Large intestine (tissue), 3 donors: Measurements from ENCODE around the gene CDC42EP5. TPM values are rescaled to one million over a fixed set of nuclear protein-coding genes. Genes with fewer than 3 reads are reported as not detected.
"Not testable (repeated sequence)": the region's sequence is repeated elsewhere in the genome, so short reads cannot be mapped to it uniquely, and the experiment has no call there.

Experiments used
- DNase-seq, 2 donors: peaks; one replicate each; pipeline versions ENCODE4 v3.0.0 to v3.0.0-alpha.2; 2013
- H3K27ac ChIP-seq: one replicate; pipeline ENCODE4 v1.5.1; 2013; ENCODE audit warnings: low read length
- H3K27me3 ChIP-seq: 2 replicates; pipeline ENCODE4 v1.6.1; 2013; ENCODE audit warnings: low read length; ENCODE audit not compliant: control insufficient read depth, insufficient read depth
- H3K36me3 ChIP-seq: 2 replicates; pipeline ENCODE4 v1.6.1; 2013; ENCODE audit warnings: low read length; ENCODE audit not compliant: control insufficient read depth, insufficient read depth
- H3K4me1 ChIP-seq: one replicate; pipeline ENCODE4 v1.6.1; 2013; ENCODE audit warnings: low read length; ENCODE audit not compliant: control insufficient read depth, insufficient read depth
- H3K4me3 ChIP-seq: one replicate; pipeline ENCODE4 v1.5.1; 2013; ENCODE audit warnings: low read length
- H3K9me3 ChIP-seq: one replicate; pipeline ENCODE4 v1.6.1; 2013; ENCODE audit warnings: mild to moderate bottlenecking, low read depth, low read length, moderate library complexity; ENCODE audit not compliant: control insufficient read depth
- WGBS: methylation state at CpG from one replicate; pipeline ENCODE4 v1.1.5; 2013; ENCODE audit warnings: low lambda C conversion rate; ENCODE audit not compliant: insufficient coverage; 5-methylcytosine and 5-hydroxymethylcytosine counted together
- polyA plus RNA-seq: library from polyadenylated mRNA; unstranded; fragments of 120-200 nt; gene quantifications from one replicate; pipeline ENCODE4 v1.2.1, GENCODE V29; 2013

The CDC42EP5 gene
- polyA plus RNA-seq, 1 donor = 161 TPM

- not testable (repeated sequence) for H3K27me3 ChIP-seq, H3K4me1 ChIP-seq, H3K9me3 ChIP-seq, H3K36me3 ChIP-seq, DNase-seq, H3K4me3 ChIP-seq, H3K27ac ChIP-seq
- no CpG with 5 or more reads among the region's 3 CpGs for WGBS
Measured at GRCh38 chr19:54508487-54508886, 35.4 kb upstream of the CDC42EP5 start.

- Histone ChIP-seq H3K27me3 (no peaks in the 10 kb centered on the region), H3K36me3 (no peaks in the 10 kb centered on the region)
Measured at GRCh38 chr19:54507824-54508223, 34.7 kb upstream of the CDC42EP5 start.

DNA sequence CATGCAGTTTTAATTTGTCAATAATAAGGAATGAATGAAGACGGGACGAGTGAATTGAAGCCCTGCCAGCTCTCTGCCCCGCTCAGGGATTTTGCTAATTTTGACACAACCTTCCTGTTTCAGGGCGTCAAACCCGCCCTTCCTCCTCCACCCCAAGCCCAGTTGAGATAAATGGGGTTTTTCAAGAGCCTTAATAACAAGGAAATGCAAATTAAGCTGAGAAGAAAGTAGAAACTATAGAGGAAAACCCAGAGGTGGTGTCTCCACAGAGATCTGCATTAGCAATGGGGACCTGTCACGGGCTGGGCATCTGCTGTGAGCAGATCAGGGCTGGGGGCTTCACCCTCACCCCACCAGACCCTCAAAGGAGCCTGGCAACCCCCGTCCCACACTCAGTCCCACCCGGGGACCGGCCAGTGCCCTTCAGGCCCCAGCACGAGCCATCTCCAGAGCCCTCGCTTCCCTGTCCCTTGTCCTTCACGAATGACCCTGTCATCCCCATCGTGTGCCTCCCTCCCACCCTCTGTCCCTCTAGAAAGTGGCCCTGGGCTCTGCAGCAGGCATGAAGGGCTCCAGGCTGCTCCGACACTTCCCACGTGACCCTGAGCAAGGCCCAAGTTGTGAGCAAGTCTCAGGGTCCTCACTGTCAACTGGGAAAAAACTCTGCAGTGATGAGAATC is 34.1 kb upstream of the CDC42EP5 start:
- H3K27ac ChIP-seq, H3K4me3 ChIP-seq, H3K36me3 ChIP-seq, H3K9me3 ChIP-seq, H3K4me1 ChIP-seq, DNase-seq, H3K27me3 ChIP-seq: not testable (repeated sequence)
- whole genome bisulfite sequencing = no CpG with 5 or more reads among the region's 15 CpGs

More at GRCh38 chr19:54507824-54508223, 34.7 kb upstream of the CDC42EP5 start:
- no CpG with 5 or more reads among the region's 12 CpGs for WGBS
- peak in 1 of 2 donors; percentile 20 for DNase-seq
- Histone ChIP-seq H3K27ac (no peak overlapping the region), H3K9me3 (no peaks in the 10 kb centered on the region), H3K4me1 (no peaks in the 10 kb centered on the region), H3K4me3 (no peak overlapping the region)

DNA sequence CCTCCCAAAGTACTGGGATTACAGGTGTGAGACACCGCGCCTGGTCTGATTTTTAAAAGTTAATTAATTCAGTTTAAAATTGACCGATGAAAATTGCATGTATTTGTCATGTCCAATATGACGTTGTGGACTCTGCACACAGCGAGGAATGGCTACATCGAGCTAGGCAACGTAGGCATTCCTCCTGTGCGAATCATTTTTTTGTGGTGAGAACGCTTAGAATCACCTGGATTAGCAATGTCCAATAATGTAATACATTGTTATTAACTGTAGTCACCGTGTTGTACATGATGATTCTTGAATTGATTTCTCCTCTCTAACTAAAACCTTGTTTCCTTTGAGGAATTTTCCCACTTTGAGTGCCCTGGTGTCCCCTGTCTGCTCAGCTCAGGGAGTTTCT is 33.0 kb upstream of the CDC42EP5 start:
- DNase-seq = no peak
- WGBS = 100% methylated on average over 1 of the region's 10 CpGs
- Histone ChIP-seq H3K27me3 (no peaks in the 10 kb centered on the region), H3K27ac (no peak overlapping the region), H3K4me1 (no peaks in the 10 kb centered on the region), H3K4me3 (no peak overlapping the region), H3K36me3 (no peaks in the 10 kb centered on the region), H3K9me3 (no peaks in the 10 kb centered on the region)

GRCh38 chr19:54505542-54505941 is 32.4 kb upstream of the CDC42EP5 start:
- 60% methylated on average over 1 of the region's 4 CpGs for WGBS
- H3K27me3 ChIP-seq, DNase-seq, H3K27ac ChIP-seq, H3K9me3 ChIP-seq, H3K4me1 ChIP-seq, H3K4me3 ChIP-seq, H3K36me3 ChIP-seq: not testable (repeated sequence)

DNA sequence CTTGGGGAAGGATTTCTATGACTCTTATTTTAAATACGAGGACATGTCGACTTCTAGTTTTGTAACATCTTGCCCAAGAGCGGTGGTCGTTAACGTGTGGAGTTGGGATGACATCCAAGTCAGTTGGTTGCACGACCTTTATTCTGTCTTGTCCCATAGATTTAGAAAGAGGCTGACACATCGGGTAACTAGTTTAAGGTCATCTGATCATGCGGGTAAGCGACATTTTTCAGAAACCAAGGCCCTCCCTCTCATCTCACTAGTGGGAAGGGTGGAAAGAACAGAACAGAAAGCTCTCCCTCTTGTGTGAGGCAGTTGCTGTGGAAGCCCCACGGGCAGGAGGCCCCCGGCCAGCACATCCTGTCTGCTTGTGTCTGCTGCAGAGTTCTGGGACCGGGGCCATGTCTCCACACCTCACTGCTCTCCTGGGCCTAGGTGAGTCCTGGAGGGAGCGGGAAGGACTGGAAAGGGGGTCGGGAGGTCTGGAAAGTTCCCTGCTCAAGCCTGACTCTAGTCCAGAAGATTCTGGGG is 29.5 kb upstream of the CDC42EP5 start, which contains the start of gene LAIR2:
Gene LAIR2 (plus strand): TSS at position 314 of the 531 bp plus-strand sequence. CDS start 88 bp downstream, at position 402.
- Histone ChIP-seq H3K27me3 (no peaks in the 10 kb centered on the region), H3K4me3 (no peak within 1 kb of the TSS)
- WGBS = no CpG with 5 or more reads among the region's 14 CpGs

DNA sequence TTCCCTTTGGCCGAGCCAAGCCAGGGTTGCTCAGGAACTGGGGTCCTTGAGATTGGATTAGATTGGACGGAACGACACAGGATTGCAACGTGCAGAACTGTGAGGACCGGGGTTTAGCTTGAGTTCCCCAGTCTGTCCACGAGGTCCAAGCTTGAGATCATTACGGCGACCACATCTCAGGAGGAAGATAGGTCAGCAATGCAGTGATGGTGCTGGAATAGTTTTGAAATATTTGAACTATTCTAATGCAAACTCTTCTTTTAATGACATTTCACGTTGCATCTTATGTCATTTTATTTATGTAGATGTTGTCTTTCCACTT is 25.3 kb upstream of the CDC42EP5 start:
- not testable (repeated sequence) for DNase-seq, H3K27me3 ChIP-seq, H3K27ac ChIP-seq, H3K9me3 ChIP-seq, H3K36me3 ChIP-seq, H3K4me3 ChIP-seq, H3K4me1 ChIP-seq
- WGBS = no CpG with 5 or more reads among the region's 9 CpGs

More for the DNA sequence above, 29.5 kb upstream of the CDC42EP5 start, which contains the start of gene LAIR2:
- Histone ChIP-seq H3K9me3 (no peaks in the 10 kb centered on the region), H3K36me3 (no peaks in the 10 kb centered on the region), H3K4me1 (no peaks in the 10 kb centered on the region), H3K27ac (no peak within 1 kb of the TSS)
- DNase-seq = no peak

DNA sequence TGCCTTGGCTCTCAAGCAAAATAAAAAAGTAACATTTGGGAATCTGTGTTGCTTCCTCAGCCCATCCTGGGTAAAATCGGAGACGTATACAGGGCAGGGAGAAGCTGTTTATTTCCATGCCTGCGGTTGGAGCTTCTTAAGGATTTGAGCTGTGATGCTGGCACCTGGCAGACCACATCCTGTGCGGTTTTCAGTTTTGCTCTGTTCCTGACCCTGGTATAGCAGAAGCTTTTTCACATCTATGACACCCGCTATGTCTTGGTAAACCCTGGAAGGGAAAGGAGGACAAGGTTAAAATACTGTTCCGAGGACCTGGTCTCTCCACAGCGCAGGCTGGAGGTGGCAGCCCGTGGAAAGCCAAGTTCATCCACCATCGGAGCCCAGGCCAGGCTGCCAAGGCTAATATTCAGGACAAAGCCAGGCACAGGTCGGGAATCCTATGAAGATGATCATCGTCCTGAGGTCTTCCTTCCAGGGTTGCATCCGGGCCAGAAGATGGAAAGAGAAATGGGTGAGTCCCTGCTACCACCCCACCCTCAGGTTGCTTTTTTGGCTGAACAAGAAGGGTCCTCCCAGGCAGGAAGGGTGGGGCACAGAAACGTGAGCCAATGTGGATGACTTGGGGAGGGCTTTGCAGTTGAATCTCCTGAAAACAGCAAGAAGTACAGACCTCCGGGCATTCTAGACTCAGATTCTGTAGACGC is 24.8 kb upstream of the CDC42EP5 start:
- not testable (repeated sequence) for H3K27me3 ChIP-seq, H3K27ac ChIP-seq
- no CpG with 5 or more reads among the region's 15 CpGs for WGBS

GRCh38 chr19:54495284-54495683 is 22.2 kb upstream of the CDC42EP5 start:
- H3K4me3 ChIP-seq, H3K27me3 ChIP-seq, H3K4me1 ChIP-seq, H3K36me3 ChIP-seq, H3K27ac ChIP-seq, H3K9me3 ChIP-seq, DNase-seq: not testable (repeated sequence)
- 80% methylated on average over 1 of the region's 5 CpGs for WGBS

More for the DNA sequence above, 24.8 kb upstream of the CDC42EP5 start:
- H3K9me3 ChIP-seq, H3K4me3 ChIP-seq, H3K4me1 ChIP-seq, H3K36me3 ChIP-seq, DNase-seq: not testable (repeated sequence)

DNA sequence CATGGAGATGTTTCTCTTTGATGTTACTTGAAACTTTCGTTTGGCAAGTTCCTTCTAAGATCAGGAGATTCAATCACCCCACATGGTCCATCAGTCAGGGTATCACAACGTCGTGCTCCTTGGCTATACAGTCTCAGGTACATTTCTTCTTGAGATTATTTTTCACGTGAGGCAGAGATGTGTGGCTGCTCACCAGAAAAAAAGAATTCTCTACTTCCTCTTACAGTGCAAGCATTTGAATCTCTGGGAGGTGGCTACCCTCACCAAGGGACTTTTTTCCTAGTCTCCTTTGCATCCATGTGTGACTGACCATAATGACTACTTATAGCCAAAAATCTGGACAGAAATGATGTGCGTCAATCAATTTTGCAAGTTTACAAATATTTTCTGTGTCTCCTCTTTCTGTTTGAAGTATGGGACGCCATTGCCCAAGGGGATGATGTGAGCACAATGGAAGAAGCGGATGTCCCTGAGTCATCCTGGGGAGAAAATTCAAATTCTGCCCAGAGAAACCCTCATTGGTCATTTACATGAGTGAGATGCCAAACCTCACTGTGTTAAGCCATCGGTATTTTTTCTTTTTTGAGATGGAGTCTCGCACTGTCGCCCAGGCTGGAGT is 21.0 kb upstream of the CDC42EP5 start:
- no peaks in the 10 kb centered on the region for H3K27me3 ChIP-seq

More for the DNA sequence above, 21.0 kb upstream of the CDC42EP5 start:
- DNase-seq = no peak
- Histone ChIP-seq H3K9me3 (no peaks in the 10 kb centered on the region), H3K4me1 (no peaks in the 10 kb centered on the region), H3K36me3 (no peaks in the 10 kb centered on the region), H3K4me3 (no peak overlapping the region), H3K27ac (no peak overlapping the region)
- no CpG with 5 or more reads among the region's 10 CpGs for WGBS
